ENCODE measurements around the gene ENPP6.

DNA sequence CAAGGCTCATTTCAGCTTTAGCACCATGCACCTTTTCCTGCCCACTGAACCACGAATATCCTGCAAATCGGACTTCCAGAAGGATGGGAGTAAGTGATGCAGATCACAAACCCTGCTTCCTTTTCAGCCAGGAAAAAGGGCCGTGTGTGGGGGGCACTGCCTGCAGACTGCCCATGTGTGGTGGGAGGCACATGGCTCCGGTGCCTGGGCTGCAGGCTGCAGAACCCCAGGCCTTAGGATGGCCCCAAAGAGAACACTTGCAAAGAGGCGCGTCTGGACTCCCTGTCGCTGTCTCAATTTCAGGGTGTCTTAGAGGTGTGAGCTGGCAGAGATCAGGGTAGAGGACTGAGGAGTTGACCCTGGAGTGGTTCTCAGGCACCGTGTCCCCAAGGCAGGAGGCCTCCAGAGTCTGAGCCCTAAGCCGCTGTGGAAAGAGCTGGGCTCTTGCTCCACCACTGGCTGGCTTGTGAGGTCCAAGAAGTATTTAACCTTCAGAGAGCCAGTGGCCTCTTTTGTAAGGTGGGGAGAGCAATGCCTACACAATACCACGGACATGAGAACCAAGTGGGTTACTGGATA lies 97.0 kb downstream of the ENPP6 start:
- TF ChIP-seq POLR2A (IDR thresholded peaks at IDR 0.05; ENCODE audit: low read depth, low read length) (no peak), POLR2AphosphoS5 (IDR thresholded peaks at IDR 0.05; ENCODE audit: low read depth, low read length) (no peak), TAF1 (IDR thresholded peaks at IDR 0.05; ENCODE audit: low read depth, low read length) (no peak), POU2F2 (IDR thresholded peaks at IDR 0.05; ENCODE audit: low read depth, low read length) (no peak)
